ENCODE results near the gene ATM. TPM values are rescaled to one million over a fixed set of nuclear protein-coding genes. Genes with fewer than 3 reads are reported as not detected.

ATM gene
- total RNA-seq: 24.8 and 44.7 TPM in 2 replicates

GRCh38 chr11:108222574-108223347 is at the start of gene ATM, which contains the start of gene NPAT:
Gene ATM, plus strand, starts transcription at chr11:108223067. Its CDS starts 4,558 bp downstream, at chr11:108227625.
Gene NPAT, minus strand, starts transcription at chr11:108222638. Its CDS starts 102 bp downstream, at chr11:108222536.

Other genes with a start within 250 kb of the ATM start
- gene CUL5, start 214.2 kb upstream of the ATM start, total RNA-seq: 28.5 and 33.7 TPM in 2 replicates
- gene ACAT1, start 101.5 kb upstream of the ATM start, total RNA-seq: 71.8 and 104 TPM in 2 replicates
- gene NPAT, start 429 bp upstream of the ATM start, total RNA-seq: 6.1 and 8.5 TPM in 2 replicates
- 0.29 and 1.1 TPM in 2 replicates for gene C11orf65, start 244.5 kb downstream of the ATM start, total RNA-seq